Stimulated activated CD4-positive, alpha-beta T cell treated with anti-CD3 and anti-CD28 coated beads, Interleukin-15, amount 100 ng/mL, for 1 hour (primary cell): ENCODE results near the gene KRTAP10-10.
"Not testable (repeated sequence)": the region's sequence is repeated elsewhere in the genome, so short reads cannot be mapped to it uniquely, and the experiment has no call there.

Experiments used
- DNase-seq, 2 donors: peaks; one replicate each; pipeline ENCODE4 v3.0.0-alpha.2; 2020; ENCODE audit warnings: low read depth in 1 of 2, low spot score in 1 of 2

KRTAP10-10 gene

DNA sequence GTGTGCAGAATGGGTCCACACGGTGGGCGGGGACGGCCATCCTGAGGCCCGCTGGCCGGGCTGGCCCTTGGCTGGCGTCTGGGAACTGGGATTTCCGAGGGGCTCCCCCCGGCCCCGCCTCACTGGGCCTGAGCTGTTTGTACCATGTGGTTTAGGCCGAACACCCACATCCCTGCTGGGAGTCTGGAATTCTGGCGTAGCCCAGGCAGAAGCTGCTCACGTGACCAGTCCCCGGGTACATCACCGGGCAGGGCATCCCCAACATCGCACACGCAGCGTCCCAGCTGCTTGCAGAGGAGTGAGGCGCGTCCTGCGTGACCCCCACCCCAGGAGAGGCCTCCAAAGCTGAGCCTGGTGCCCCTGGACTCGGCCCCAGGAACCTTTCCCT lies 34.7 kb upstream of the KRTAP10-10 start:
- no peak for DNase-seq

DNA sequence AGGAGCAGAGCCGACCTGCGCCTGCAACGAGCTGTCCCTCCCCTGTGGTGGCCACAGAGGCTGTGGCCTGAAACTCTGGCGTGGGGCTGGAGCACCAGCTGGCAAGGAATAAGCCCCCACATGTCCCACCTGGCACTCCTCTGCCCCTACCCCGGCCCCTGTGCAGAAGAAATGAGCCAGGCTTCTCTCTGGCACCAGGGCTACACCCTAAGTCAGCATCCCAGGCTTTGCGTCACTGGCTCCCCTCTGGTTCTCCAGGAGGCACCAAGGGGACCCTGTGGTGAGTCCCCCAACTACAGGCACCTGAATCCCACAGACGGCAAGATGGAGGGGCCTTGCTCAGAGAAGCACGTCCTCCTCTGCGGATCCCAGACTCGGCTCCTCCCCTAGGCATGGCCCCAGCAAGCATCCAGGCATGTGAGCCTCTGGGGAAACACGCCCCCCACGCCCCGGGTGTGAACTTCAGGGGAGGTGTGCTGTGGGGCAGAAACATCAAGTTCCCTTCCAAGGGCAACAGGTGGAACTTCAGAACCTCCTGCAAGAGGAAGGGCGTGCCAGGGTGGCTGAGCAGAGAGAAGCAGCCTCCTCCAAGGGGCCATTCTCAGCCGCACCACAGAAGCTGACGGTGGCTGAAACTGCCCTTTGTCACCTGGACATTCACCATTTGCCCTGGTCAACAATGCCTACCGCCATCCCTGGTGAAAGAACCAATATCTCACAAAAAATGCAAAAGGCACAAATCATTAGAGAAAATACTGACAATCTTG lies 33.9 kb upstream of the KRTAP10-10 start:
- no peak for DNase-seq

DNA sequence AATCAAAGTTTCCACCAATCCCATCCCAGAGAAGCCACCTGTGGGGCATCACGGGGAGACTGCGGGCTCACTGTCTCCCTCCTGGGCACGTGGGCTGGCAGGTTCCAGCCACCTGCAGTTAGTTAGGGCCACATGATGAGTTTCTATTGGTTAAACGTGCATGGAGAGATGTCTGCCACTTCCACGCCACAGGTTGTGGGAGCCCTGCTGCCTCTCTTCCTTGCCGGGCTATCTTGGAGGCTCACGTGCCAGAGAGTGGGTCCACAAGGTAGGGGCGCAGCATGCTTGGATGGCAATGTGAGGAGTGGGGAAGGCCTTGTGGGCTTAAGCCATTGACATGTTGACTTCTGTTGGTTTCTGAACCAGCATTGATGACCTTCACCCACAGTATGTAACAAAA lies 33.2 kb upstream of the KRTAP10-10 start:
- DNase-seq = no peak

DNA sequence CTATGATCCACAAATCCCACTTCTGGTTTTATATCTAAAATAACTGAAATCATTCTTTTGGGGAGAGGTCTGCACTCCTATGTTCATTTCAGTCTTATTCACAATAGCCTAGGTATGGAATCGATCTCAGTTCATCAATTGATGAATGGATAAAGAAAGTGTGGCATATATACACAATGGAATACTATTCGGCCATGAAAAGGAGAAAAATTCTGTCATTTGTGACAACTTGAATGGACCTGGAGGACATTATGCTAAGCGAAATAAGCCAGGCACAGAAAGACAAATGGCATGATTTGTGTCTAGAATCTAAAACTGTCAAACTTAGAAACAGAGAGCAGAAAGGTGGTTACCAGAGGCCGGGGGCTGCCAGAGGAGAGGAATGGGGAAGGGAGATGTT lies 30.7 kb upstream of the KRTAP10-10 start:
- DNase-seq = no peak

DNA sequence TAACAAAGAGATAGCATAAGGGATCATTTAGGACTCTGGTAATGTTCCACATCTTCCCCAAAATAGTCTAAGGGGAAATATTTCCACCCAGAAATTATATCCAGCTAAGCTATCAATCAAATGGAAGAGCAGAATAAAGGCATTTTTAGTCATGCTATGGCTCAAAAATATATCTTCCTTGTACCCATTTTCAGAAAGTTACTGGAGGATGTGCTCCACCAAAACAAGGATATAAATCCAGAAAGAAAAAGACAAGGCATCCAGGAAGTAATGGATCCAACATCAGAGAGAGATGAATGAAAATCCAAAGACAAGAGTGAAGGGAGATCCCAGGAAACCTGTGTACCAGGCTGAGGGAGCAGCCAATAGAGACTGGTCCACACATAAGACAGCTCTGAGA lies 28.0 kb upstream of the KRTAP10-10 start:
- DNase-seq = no peak

DNA sequence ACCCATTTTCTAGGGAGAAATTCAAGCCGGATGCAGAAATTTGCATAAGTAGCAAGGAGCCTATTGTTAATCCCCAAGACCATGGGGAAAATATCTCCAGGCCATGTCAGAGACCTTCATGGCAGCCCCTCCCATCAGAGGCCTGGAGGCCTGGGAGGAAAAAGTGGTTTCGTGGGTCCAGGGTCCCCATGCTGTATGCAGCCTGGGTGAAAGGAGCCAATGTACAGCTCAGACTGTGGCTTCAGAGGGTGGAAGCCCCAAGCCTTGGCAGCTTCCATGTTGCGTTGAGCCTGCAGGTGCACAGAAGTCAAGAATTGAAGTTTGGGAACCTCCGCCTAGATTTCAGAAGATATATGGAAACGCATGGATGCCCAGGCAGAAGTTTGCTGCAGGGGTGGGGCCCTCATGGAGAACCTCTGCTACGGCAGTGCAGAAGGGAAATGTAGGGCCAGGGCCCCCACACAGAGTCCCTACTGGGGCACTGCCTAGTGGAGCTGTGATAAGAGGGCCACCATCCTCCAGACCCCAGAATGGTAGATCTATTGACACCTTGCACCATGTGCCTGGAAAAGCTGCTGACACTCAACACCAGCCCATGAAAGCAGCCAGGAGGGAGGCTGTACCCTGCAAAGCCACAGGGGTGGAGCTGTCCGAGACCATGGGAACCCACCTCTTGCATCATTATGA lies 26.9 kb upstream of the KRTAP10-10 start:
- DNase-seq = not testable (repeated sequence)

DNA sequence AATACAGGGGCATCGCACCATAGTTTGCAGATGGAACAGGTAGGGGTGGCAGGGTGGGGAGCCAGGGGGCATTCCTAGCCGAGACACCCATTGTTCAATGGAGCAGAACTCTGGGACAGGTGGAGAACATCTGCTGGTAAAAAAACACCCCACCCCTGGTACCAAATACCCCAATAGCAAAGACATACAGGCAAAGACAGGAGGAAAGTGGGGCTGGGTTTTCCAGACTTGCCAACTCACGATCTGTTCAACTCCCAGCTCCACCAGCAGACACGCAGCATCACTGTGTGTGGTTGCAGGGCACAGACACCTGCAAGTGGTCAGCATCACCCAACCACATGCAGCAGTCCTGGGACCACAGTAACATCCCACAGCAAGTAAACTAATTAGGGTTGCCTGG lies 25.6 kb upstream of the KRTAP10-10 start:
- no peak for DNase-seq

DNA sequence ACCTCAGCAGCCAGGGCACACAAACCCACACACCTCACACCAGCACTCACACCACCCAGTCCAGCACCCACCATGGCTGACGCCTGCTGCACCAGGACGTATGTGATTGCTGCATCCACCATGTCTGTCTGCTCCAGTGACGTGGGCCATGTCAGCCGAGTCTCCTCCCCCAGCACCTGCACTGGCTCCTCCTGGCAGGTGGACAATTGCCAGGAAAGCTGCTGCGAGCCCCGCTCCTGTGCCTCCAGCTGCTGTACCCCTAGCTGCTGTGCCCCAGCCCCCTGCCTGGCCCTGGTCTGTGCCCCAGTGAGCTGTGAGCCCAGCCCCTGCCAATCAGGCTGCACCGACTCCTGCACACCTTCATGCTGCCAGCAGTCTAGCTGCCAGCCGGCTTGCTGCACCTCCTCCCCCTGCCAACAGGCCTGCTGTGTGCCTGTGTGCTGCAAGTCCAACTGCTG lies 25.1 kb upstream of the KRTAP10-10 start, which contains the start of gene KRTAP10-8:
TSS of gene KRTAP10-8 (plus strand) at position 51 of the 458 bp plus-strand sequence. CDS start at position 73, 22 bp downstream.
- no peak for DNase-seq

DNA sequence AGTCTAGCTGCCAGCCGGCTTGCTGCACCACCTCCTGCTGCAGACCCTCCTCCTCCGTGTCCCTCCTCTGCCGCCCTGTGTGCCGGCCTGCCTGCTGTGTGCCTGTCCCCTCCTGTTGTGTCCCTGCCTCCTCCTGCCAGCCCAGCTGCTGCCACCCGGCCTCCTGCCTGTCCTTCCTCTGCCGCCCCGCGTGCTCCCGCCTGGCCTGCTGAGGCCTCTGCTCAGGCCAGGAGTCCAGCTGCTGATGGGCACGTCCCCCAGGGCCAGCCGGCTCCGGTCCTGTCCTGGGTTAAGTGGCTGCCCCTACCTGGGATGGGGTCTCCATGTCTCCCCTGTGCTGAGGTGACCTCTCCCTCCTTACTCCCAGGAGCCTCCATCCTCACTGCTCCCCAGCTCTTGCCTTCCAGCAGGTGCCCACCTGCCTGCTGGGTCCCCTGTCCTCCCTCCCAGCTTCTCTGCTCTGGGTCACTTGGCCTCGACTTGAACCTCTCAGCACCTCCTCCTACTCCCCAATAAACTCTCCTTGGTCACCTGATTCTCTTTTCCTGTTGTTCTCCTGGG lies 24.4 kb upstream of the KRTAP10-10 start:
- DNase-seq = no peak

DNA sequence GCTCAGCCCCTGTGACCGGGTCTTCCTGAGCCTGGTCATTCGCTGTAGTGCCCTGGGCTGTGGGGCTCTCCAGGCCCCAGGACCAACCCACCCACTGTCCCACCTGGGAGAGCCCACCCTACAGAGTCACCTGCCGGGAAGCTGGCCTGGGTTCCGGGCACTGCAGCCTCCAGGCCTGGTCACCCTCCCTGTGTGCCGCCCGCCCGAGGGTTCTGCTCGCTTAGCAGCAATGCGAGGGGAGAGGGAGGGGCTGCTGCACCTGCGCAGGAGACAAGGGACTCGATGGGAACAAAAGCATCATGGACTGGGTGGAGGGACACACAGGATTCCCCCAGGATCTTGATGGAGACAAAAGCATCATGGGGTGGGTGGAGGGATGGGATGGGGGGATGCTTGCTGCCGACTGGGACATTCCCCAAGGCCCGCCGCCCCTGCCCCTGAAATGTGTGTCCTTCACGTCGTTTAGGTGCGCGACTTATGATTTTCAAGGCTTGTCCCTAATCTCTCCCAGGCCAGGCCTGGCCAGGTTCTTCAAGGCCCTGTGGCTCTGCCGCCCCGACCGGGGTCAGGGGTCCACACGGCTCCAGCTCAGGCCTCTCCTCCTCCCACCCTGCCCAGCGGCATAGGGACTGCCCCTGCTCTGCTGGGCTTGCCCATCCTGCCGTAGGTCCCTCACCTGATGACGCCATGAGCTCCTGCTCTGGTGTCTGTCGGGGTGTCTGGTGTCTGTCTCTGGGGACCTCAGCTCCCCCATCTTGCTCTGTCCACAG lies 23.6 kb upstream of the KRTAP10-10 start:
- no peak for DNase-seq

DNA sequence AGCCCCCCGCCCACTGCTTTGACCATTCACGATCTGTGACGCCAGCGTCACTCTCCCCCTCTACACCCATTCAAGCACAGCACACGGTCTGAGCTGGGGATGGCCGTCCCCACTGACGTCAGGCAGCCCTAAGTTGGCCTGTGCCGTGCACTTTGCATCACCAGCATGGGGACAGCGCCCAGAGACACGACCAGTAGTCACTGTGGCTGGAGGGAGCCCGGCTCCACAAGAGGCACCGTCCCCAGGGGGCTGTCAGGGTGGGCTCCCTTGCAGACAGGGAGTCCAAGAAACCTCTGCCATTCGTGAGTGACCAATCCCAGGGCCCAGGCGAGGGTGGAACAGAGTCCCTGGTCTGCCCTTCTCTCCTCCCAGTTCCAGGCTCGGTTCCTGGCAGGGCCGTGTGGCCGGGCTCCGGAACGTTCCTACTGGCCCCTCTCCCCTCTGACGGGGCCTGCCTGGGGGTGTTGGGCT lies 23.0 kb upstream of the KRTAP10-10 start:
- no peak for DNase-seq

DNA sequence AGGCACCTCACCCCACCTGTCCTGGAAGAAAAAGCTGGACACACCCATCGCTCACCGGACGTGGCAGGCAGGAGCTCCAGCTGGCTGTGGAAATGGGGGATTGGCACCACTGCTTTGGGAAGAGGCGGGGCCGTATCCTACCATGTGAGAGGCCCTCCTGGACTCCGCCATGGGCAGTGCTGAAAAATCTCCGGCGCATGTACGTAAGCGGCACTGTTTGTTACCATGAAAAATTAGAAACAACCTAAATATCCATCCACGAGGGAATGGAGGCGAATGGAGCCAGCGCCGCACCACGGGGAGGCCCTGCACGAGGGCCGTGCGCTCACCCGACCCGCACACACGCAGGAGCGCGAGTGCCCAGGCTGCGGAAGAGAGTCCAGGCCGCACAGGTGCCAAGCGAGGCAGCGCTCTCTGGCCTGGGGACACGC lies 22.2 kb upstream of the KRTAP10-10 start:
- peak in 1 of 2 donors; percentile 0 for DNase-seq

DNA sequence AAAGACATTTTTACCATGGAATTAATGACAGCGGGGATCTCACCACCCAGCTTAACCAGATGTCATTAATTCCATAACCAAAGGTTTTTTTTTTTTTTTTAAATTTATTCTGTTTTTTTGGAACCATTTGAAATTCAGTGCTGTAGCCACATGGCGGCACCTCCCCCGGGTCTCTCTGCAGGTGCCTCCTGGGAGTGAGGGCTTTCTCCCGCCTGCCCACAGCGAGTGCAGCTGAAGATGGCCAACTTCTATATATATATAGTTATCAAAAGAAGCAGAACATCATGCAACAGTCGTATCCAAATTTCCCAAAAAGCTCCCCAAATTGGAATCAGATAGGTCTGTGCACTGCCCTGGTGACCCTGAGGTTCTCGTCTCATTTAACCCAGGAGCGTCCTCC lies 21.7 kb upstream of the KRTAP10-10 start:
- no peak for DNase-seq

DNA sequence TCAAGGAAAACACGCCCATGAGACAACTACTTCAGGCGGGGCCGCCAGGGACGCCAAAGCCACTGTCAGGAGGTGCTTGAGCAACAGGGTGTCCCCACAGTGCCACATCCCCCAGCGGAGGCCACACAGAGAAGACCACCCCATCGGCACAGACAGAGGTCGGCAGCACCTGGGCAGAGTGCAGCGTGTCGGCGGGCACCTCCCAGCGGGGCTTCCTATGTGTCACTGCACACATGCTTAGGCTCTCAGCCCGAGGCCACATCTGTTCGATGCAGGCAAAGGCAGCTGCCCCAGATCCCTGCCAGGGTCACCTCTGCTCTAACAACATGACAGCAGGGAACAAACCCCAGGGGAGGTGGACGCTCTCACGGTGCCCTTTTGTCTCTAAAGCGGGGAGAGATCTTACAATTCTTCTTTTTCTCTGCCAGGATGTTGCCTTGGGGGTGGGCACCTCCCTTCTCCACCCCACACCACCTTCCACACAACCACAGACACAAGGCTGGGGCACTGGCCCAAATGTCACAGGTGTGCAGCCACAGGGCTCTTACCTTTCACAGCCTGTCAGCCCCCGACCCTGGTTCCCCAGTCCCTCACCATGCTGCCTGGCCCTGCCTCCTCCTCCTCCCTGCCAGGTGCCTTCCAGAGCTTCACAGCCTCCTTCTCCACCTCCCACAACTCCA lies 21.1 kb upstream of the KRTAP10-10 start:
- no peak for DNase-seq

DNA sequence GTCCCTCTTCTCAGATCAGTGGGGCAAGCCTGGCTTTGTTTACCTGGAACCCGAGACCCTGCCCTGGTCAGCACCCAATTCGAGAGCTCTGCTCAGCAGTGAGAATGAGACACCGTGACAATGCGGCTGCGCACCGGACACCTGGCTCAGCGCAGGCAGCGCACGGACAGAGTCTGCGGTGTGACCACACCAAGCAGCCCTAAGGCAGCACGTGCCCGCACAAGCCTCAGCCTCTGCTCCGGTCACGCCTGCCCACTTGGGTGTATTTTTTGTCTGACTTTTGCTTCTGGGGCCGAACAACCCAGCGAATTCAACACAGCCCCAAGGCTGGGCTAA lies 20.6 kb upstream of the KRTAP10-10 start:
- DNase-seq = no peak

DNA sequence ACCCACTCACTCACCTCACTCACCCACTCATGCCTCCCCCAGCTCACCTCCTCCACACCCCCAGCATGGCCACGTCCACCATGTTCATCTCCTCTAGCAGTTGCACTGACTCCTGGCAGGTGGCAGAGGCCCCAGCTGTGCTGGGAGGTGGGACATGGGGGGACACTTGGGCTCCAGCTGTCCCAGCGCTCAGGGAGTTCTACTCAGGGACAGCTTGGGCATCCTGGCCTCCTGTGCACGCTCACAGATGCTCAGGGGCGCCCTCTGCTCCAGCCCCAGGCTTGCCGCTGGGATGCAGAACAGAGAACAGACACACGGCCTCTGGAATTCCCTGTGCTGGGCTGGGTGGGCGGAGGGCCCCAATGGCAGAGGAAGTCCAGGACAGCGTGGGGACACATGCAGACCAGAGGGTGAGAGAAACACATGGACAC lies 20.1 kb upstream of the KRTAP10-10 start:
- DNase-seq = no peak

DNA sequence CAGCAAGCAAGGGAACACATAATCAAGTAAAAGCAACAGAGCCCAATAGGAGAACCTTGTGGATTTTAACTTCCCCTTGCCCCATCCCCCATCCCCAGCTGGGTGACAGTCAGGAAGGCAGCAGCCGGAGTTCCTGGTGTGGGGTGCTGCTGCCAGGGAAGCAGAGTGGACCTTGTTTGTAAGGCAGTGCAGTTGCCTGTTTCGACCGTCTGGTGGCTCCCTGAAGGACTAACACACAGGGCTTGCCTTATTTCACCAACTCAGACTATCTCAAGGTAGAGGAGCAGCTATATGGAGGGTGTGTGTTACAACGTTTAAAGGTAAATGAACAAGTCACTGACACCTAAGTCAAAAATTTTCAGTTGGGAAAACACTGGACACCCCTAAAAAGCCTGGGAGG lies 18.7 kb upstream of the KRTAP10-10 start:
- no peak for DNase-seq

DNA sequence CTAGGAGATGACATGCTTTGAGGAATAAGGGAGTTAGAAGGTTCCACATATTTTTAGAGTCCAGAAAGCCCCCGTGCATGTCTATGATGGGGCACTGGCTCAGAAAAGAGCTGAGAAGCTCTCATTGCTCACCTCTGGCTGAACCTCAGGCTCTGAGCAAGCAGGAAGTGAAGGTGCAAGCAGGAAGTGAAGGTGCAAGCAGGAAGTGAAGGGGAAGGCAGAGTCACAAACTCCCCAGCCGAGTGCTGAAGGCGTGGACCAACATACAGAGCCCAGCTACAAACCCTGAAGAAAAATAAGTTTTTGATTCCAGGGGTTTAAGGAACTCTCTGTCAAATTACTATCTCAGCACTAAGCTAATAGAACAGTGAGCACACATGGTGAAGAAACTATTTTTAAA lies 18.2 kb upstream of the KRTAP10-10 start:
- peak; percentile 26 to 34 for DNase-seq

DNA sequence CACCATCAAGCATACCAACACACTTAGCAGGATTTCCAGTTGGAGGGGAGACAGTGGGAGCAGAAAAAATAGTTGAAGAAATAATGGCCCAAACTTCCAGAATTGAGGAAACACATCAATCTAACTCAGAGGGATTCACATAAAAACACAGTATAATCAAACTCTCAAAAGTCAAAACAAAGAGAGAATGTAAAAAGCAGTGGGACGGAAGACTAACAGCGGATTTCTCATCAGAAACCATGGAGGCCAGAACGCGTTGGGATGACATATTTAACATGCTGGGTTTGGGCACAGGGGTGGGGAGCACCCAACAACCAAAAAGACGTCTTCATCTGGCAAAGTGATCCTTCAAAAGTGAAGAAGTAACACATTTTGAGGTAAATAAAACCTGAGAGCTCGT lies 17.3 kb upstream of the KRTAP10-10 start:
- DNase-seq = no peak

DNA sequence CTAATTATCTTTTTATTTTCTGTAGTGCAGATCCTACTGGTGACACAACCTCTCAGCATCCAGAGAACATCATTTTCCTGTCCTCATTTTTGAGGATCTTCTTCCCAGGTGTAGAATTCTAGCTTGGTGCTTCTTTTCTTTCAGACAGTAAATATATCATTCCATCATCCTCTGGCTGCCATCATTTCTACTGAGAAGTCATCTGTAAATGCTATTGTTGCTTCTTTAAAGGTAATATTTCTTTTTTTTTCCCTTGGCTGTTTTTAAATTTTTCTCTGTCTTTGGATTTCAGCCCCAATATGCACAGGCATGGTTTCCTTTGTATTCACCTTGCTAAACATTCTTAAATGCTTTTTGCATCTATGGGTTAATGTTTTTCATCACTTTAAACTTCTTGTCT lies 13.6 kb upstream of the KRTAP10-10 start:
- DNase-seq = no peak

DNA sequence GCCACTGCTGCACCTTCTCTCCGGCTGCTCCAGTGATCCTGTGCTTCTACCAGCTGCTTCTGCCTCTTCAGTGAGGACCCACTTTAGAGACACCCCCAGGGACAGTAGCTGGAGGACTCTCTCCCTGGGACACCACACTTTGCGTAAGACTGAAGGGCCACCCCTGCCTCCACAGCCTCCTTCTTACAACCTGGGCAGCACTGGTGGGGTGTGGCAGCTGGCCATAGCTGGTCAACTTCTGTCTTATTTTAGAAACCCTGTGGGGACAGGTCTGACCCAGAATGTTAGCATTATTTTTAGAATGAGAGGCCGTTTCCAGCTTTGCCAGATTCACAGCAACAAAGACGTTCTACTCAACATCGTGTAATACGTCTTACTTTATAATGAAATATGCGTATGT lies 11.4 kb upstream of the KRTAP10-10 start:
- DNase-seq = no peak
